Transverse colon (tissue), 4 donors: ENCODE measurements around the gene ZNF792. TPM values are rescaled to one million over a fixed set of nuclear protein-coding genes. Genes with fewer than 3 reads are reported as not detected.
A peak's percentile ranks its signal among the peaks of the same experiment; 100 is the strongest.
"Not testable (repeated sequence)": the region's sequence is repeated elsewhere in the genome, so short reads cannot be mapped to it uniquely, and the experiment has no call there.

ENCODE experiments used
- DNase-seq: peaks from one replicate; pipeline ENCODE4 v3.0.0-alpha.2; 2019
- H3K27ac ChIP-seq, 4 donors: fragments of 200-600 bp; sonication (generic); 2 replicates each; pipeline ENCODE4 v1.5.1; 2016 to 2018; ENCODE audit warnings: inconsistent platforms in 4 of 4
- H3K27me3 ChIP-seq: fragments of 200-600 bp; sonication (generic); 2 replicates; pipeline ENCODE4 v1.5.1; 2017; ENCODE audit warnings: inconsistent platforms
- H3K36me3 ChIP-seq, 4 donors: fragments of 200-600 bp; sonication (generic); 2 replicates each; pipeline ENCODE4 v1.5.1; 2017 to 2019; ENCODE audit warnings: inconsistent platforms in 4 of 4
- H3K4me1 ChIP-seq, 4 donors: fragments of 200-600 bp; sonication (generic); 2 replicates each; pipeline ENCODE4 v1.5.1; 2017 to 2020; ENCODE audit warnings: inconsistent platforms in 4 of 4
- H3K4me3 ChIP-seq, 4 donors: fragments of 200-600 bp; sonication (generic); 1 replicate in 1 of 4; 2 replicates in 3 of 4; pipeline versions ENCODE4 v1.5.1 to v1.6.1; 2017 to 2019; ENCODE audit warnings: inconsistent platforms in 4 of 4
- H3K9me3 ChIP-seq, 2 donors: fragments of 200-600 bp; sonication (generic); 2 replicates each; pipeline ENCODE4 v1.5.1; 2017 to 2019; ENCODE audit warnings: inconsistent platforms in 2 of 2
- EP300 ChIP-seq: sonication (generic); formaldehyde crosslinking; IDR thresholded peaks from one replicate; pipeline ENCODE4 v1.6.1; 2017; ENCODE audit warnings: antibody characterized with exemption, low read depth
- POLR2A ChIP-seq: fragments of 450-650 bp; IDR thresholded peaks from one replicate; pipeline ENCODE4 v1.6.1; 2016; ENCODE audit warnings: antibody characterized with exemption, mild to moderate bottlenecking, moderate library complexity
- POLR2AphosphoS5 ChIP-seq, 3 donors: sonication (generic); formaldehyde crosslinking; IDR thresholded peaks; one replicate each; pipeline ENCODE4 v1.6.1; 2016; ENCODE audit warnings: antibody characterized with exemption in 3 of 3
- WGBS, 2 donors: methylation state at CpG; one replicate each; pipeline ENCODE4 v1.1.5; 2018; ENCODE audit warnings: low coverage in 1 of 2; 5-methylcytosine and 5-hydroxymethylcytosine counted together
- in situ Hi-C, 4 donors: fragments of 200-750 bp; cut with MboI; loops; one replicate each; pipeline versions ENCODE4 v1.15.0 to v1.15.1; 2017; ENCODE audit warnings: low sequenced_read_pairs in 3 of 4, low pct_ligation_motif_present in 1 of 4, low pct_unique_long_range_greater_than_20kb in 1 of 4
- intact Hi-C: fragments of 100-400 bp; cut with DNase I; formaldehyde crosslinking; loops from one replicate; pipeline ENCODE4 v1.15.1; 2023; ENCODE audit warnings: low total_unique reads
- total RNA-seq, 4 donors: library from RNA; depleted of rRNA; stranded (reverse); fragments of >200 nt; gene quantifications; one replicate each; pipeline ENCODE4 v1.1.0, GENCODE V29; 2016
- TF ChIP-seq, protein P1 (sequence below), 5 experiments: fragments of 200-600 bp in 3 of 5; fragments of 450-650 bp in 2 of 5; sonication (generic) in 3 of 5; IDR thresholded peaks; 1 replicate in 2 of 5; 2 replicates in 3 of 5; pipeline ENCODE4 v1.5.1; 2016 to 2017; ENCODE audit warnings: antibody characterized with exemption in 5 of 5, inconsistent platforms in 3 of 5, mild to moderate bottlenecking in 2 of 5, moderate library complexity in 1 of 5

Gene ZNF792
- total RNA-seq, 4 donors from 2014 or later: 3.4 to 8.4 (median 6.5) TPM

DNA sequence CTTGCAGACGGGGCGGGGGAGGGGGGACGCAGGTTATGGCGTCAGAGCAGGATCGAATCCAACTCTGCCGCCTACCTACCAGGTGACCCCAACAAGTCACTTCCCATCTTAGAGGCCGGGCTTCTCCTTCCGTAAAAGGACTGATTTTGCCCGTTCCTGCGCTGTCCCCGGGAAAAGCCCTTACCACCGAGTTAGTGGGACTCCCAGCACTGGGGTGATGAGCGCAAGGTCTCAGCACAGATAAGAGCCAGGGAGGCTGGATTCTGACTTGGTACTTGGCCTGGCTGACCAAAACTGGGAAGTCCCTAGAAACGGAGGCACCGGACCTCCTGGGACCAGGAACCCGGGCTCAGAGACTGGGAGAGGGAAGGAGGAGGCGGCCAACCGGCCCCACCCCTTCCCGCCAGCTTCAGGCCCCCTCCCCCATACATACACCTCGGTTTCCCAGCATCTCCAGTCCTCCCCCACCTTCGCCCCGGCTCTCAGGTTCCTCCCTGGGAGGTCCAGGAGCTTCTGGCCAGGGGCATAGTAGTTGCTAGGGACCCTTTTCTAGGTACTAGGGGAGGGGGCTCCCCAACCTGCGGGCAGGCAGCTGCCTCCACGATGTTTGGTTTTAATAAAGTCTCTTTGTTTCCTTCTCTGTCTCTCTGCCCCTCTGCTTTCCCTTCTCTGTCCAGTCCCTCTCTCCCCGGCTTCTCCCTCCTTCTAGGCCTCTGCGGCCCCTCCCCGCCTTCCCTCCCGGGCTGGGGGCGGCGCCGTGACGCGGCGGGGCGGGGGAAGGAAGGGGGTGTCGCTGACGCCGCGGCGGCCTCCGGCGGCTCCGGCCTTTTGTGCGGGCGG, 35.7 kb upstream of the ZNF792 start, which contains the start of gene GRAMD1A:
Gene GRAMD1A, plus strand, starts transcription at position 826 of the 840 bp plus-strand sequence. CDS start 156 bp downstream, outside the sequence.
- Histone ChIP-seq H3K4me3 (peak within 1 kb of the TSS; percentile 60 to 95 (median 80)), H3K4me1 (peaks cover 12 to 83% (median 53%) of the 10 kb centered on the region in 4 donors), H3K27me3 (no peaks in the 10 kb centered on the region), H3K27ac (peak within 1 kb of the TSS; percentile 95 to 98 (median 97)), H3K9me3 (no peaks in the 10 kb centered on the region), H3K36me3 (no peaks in the 10 kb centered on the region)
- TF ChIP-seq EP300: no peak
- TF ChIP-seq, protein P1, sequence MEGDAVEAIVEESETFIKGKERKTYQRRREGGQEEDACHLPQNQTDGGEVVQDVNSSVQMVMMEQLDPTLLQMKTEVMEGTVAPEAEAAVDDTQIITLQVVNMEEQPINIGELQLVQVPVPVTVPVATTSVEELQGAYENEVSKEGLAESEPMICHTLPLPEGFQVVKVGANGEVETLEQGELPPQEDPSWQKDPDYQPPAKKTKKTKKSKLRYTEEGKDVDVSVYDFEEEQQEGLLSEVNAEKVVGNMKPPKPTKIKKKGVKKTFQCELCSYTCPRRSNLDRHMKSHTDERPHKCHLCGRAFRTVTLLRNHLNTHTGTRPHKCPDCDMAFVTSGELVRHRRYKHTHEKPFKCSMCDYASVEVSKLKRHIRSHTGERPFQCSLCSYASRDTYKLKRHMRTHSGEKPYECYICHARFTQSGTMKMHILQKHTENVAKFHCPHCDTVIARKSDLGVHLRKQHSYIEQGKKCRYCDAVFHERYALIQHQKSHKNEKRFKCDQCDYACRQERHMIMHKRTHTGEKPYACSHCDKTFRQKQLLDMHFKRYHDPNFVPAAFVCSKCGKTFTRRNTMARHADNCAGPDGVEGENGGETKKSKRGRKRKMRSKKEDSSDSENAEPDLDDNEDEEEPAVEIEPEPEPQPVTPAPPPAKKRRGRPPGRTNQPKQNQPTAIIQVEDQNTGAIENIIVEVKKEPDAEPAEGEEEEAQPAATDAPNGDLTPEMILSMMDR (IDR thresholded peaks at IDR 0.05): no peak
- peak; percentile 85 to 89 (median 86) for TF ChIP-seq POLR2AphosphoS5 (IDR thresholded peaks at IDR 0.05)
- peak; percentile 88 for TF ChIP-seq POLR2A
- 1% methylated on average over 25 of the region's 45 CpGs; no CpG with 5 or more reads in 1 of the 2 donors for whole genome bisulfite sequencing, 2 donors
- peak; percentile 91 for DNase-seq
- in situ Hi-C loops (no loop called here), intact Hi-C loops (no loop called here)

DNA sequence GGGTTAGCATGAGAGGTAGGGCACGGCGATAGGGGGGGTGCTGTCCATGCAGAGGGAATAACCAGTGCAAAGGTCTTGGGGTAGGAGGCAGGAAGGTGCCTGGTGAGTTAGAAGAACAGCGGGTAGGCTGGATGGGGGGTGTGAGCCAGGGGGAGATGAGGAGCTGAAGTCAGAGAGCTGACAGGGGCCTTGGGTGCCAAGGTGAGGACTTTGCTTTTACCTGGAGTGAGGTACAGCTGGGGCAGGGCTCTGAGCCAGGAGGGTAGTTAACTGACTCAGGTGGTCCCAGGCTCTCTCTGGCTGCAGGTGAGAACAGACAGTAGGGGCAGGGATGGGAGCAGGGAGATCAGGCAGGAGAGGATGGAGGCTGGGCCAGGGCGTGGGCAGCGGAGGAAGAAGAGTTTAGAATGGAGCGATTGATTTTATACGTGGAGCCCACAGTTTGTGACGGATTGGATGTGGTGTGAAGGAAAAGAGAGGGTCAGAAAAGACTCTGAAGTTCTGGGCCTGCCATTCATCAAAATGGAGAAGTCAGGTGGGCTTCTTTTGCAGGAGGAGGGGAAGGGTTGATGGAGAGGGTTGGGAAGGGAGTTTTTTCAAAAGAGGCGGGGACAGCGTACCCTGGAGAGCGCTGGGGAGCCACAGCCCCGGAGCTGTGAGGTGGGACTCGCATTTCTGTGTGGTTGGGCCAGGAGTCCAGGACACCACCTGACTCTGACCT, 34.9 kb upstream of the ZNF792 start:
- no peak for TF ChIP-seq POLR2A
- no peak for TF ChIP-seq EP300
- TF ChIP-seq, protein P1 (IDR thresholded peaks at IDR 0.05): no peak
- no peak for TF ChIP-seq POLR2AphosphoS5 (IDR thresholded peaks at IDR 0.05)
- WGBS, 2 donors: 39 to 44% methylated on average over 8 to 13 of the region's 13 CpGs
- in situ Hi-C loops: no loop called here
- DNase-seq: no peak
- H3K4me1 ChIP-seq: peaks cover 16 to 83% (median 50%) of the 10 kb centered on the region in 4 donors
- no peaks in the 10 kb centered on the region for H3K9me3 ChIP-seq
- intact Hi-C loops: no loop called here
- peak overlapping the region; percentile 95 to 98 (median 97) for H3K27ac ChIP-seq
- H3K27me3 ChIP-seq: no peaks in the 10 kb centered on the region
- no peaks in the 10 kb centered on the region for H3K36me3 ChIP-seq
- H3K4me3 ChIP-seq: peak overlapping the region; percentile 60 to 81 (median 75)

DNA sequence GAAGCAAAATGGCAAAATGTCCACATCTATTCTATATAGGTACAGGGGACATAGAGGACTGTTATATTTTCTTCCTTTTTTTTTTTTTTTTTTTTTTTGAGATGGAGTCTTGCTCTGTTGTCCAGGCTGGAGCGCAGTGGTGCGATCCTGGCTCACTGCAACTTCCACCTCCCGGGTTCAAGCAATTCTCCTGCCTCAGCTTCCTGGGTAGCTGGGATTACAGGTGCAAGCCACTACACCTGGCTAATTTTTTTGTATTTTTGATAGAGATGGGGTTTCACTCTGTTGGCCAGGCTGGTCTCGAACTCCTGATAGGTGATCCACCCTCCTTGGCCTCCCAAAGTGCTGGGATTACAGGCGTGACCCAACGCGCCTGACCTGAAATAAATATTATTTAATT, 34.2 kb upstream of the ZNF792 start:
- WGBS, 2 donors: 88 to 96% methylated on average over 4 to 7 of the region's 7 CpGs
- H3K27me3 ChIP-seq, intact Hi-C loops, H3K36me3 ChIP-seq, H3K4me3 ChIP-seq, in situ Hi-C loops, DNase-seq, H3K9me3 ChIP-seq: not testable (repeated sequence)
- Histone ChIP-seq H3K27ac (peak overlapping the region; percentile 95 to 98 (median 97)), H3K4me1 (peaks cover 16 to 76% (median 43%) of the 10 kb centered on the region in 4 donors)

DNA sequence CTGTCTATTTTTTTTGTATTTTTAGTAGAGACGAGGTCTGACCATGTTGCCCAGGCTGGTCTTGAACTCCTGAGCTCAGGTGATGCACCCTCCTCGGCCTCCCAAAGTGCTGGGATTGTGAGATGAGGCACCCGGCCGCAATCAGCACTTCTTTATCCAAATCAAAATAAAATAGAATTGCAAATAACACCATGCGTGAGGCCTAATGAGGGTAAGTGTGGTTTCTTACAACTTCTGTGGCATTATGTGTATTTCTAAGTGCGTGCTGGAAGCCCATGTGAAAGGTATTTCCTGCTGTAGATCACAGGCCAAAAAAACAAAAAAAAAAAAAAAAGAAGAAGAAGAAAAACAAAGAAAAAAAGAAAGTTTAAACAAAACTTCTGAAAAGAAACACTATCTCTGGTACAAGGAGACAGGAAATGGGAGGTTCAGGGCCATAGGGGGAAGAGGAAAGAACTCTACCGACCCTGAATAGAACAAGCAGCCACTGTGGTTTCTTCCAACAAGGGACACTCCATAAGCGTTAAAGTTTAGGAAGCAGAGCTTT, 33.1 kb upstream of the ZNF792 start:
- WGBS, 2 donors: 67 to 68% methylated on average over 7 to 8 of the region's 8 CpGs
- H3K9me3 ChIP-seq: no peaks in the 10 kb centered on the region
- intact Hi-C loops: no loop called here
- no peak for DNase-seq
- H3K27me3 ChIP-seq: no peaks in the 10 kb centered on the region
- TF ChIP-seq, protein P1 (IDR thresholded peaks at IDR 0.05): no peak
- TF ChIP-seq POLR2A: no peak
- TF ChIP-seq POLR2AphosphoS5 (IDR thresholded peaks at IDR 0.05): no peak
- TF ChIP-seq EP300: no peak
- H3K27ac ChIP-seq: peak overlapping the region; percentile 28 to 97 (median 62)
- H3K4me1 ChIP-seq: peaks cover 16 to 65% (median 36%) of the 10 kb centered on the region in 4 donors
- H3K4me3 ChIP-seq: no peak overlapping the region
- in situ Hi-C loops: no loop called here
- no peaks in the 10 kb centered on the region for H3K36me3 ChIP-seq
